Globus pallidus (tissue), 1 donor: Measurements from ENCODE around the gene AFF2.

Experiments
- DNase-seq: peaks from one replicate; pipeline ENCODE4 v3.0.0-alpha.2; 2015; ENCODE audit warnings: low spot score

AFF2 gene

DNA sequence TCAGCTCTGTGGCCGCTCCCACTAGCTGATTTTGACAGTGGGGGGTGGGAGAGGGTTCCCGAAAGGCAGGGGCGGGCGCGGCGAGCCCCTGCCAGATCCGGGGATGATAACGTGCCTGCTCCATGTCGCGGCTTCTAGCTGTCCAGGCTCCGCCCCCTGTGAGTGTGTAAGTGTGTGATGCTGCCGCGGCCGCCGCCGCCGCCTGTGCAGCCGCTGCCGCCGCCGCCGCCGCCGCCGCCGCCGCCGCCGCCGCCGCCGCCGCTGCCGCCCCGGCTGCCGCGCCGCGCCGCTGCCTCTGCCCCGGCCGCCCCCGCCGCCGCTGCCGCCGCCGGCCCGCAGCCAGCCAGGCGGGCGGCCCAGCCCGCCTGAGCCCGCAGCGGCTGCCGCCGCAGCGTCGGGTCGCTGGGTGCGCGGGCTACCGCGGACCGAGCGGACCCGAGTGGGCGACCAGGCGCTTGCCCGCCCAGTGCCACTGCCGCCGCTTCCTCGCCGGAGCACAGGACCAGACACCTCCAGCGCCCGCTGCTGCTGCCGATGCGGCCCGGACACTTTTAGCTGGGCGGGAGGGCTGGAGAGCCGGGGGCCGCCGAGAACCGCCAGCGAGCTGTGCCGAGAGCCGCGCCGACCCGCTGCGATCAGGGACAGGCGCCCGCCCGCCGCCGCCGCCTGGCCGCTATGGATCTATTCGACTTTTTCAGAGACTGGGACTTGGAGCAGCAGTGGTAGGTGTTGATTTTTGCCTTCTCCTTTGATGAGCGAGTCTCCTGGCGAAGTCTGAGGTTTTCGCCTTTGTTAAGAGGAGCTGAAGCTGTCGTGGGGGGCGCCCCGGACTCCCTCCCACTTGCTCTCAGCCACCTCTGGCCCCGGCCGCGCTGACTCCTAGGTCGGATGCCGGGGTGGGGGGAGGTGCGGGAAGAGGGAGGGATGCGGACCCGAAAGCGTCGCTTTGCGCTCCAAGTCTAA lies at the start of gene AFF2:
AFF2 (plus strand) TSS at position 195 of the 963 bp plus-strand sequence; CDS start at position 676, 481 bp downstream.
- no peak for DNase-seq

DNA sequence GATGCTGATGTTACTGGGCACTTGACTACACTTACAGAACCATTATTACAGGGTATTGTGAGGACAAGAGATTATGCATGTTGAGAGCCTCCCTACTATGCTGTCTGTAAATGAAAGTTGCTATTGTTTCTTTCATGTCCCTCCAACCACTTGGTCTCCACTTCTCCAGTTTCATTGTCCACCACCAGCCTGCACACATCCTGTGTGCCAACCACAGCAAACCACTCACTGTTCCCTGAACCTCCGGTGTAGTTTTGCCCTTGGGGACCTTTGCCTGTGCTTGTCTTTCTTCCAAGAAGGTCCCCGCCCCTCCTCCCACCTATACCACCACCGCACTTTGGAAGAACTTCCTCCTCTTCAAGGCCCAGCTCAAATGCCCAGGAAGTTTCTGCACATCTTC lies 43.1 kb upstream of the AFF2 start:
- no peak for DNase-seq

DNA sequence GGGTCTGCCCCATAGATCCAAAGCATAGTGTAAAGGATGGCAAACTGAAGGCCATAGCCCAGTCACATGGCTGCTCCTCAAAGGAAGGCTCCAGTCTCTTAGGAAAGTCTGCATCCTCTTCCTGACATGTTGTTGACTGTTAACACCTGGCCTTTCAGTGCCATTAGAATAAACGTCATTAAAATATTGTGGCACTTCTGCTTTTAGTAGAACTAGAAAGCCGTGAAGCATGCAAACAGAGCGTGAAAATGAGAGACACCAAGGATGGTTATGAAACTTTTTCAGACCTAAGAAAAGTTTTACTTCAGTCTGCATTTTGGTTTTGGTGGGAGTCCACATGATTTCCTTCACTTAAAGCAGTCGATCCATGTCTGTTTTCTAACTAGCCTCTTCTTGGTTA lies 41.1 kb upstream of the AFF2 start:
- DNase-seq: no peak

DNA sequence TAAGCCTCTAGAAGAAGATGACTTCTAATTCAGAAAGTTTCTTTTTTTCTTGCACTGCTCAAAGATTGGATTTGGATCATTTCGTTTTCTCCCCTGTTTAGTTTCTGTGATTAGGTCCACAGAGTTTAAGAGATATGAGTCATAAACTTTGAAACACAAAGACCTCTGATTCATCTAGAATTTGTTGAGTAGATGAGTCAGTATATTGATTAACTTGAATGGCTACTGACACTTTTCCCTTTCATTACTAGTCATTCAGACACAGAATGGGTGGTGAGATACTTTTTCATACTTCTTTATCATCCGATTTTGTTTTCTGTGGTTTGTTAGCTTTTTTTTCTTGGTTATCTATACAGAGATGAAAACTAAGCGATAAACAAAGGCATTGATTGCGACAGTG lies 34.1 kb upstream of the AFF2 start:
- DNase-seq: no peak

DNA sequence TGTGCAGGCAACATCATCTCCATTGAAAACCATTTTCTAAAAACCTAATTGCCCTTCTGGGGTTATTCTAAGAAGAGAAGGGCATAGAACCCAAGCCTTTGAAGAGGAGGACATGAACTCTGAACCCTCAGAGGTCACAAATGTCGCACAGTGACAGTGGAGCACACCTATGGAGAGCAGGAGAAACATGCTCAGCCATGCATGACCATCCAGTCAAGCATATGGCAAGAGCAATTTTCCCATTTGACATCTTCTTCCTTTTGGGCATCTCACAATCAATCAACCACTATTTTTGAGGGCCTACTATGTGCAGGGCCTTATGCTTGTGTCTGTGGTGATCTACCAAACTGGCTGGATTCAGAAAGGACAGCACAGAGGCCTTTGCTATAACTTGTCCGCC lies 30.1 kb upstream of the AFF2 start:
- no peak for DNase-seq

DNA sequence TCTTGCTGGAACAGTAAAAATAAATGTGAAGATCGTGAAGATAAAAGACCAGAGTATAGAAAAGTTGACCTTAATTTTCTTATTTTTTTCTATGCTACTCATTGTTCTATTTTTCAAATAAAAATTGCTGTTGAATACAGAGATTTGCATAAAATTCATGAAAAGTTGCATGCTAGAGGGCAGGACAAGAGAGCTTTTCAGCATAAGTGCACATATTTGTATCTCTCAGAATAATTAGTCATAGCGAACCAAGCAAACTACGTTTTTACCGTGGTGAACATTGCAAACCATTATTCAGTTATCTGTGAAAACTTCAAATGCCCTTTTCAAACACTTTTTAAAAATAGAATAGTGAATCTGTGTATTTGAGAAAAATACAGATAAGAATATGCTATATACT lies 26.4 kb upstream of the AFF2 start:
- no peak for DNase-seq

DNA sequence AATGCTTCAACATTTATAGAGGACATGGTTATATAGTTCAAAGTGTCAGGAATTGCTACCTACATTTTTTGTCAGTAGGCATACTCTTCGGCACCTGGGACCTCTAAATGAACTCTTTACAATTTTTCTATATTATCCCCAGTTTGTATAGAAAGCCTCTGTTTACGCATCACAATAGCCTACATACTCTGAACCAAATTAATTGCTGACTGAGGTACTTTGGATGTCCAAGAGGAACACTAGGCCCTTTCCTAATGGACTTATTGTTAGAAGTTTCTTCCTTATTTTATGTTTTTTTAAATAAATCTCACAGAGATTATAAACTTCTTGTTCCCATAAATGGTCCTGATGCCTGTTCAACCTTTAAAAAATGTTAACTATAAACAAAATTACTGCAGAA lies 8.4 kb upstream of the AFF2 start:
- no peak for DNase-seq

DNA sequence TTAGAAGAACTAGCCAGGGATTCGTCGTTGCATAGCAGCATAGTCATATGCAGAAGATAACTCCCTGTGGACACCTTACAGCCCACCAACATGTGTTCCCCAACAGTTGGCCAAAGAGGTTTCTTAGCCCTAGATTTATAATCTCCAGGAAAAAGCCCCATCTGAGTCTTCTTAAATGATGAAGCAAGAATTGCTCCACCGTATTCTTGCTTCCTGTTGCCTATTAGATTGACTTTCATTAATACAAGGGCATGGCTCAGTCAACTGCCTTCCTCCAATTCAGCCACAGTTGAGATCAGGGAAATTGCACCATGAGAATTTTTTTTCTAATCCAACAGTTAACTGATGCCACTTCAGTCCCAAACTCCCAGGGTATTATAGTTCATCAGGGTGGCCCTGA lies 5.2 kb upstream of the AFF2 start:
- DNase-seq: no peak

DNA sequence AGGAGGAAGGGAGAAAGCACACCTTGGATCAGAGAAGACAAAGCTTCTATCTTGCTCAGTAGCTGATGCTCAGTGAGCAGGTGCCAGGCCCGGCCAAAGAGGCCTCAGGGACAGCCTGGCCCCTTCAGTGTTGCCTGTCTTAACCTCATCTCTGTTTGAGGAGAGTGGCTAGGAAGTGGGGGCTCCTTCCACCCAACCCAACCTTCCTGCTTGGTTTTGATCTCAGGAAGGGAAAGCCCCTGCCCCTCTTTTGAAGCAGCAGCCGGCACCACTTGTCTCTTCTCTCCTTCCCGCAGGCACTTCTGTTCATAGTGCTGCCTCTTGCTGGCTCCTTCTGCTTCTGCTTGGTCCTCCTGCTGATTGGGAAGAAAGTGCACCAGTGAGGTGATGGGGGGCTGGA lies 2.4 kb upstream of the AFF2 start:
- DNase-seq: no peak

DNA sequence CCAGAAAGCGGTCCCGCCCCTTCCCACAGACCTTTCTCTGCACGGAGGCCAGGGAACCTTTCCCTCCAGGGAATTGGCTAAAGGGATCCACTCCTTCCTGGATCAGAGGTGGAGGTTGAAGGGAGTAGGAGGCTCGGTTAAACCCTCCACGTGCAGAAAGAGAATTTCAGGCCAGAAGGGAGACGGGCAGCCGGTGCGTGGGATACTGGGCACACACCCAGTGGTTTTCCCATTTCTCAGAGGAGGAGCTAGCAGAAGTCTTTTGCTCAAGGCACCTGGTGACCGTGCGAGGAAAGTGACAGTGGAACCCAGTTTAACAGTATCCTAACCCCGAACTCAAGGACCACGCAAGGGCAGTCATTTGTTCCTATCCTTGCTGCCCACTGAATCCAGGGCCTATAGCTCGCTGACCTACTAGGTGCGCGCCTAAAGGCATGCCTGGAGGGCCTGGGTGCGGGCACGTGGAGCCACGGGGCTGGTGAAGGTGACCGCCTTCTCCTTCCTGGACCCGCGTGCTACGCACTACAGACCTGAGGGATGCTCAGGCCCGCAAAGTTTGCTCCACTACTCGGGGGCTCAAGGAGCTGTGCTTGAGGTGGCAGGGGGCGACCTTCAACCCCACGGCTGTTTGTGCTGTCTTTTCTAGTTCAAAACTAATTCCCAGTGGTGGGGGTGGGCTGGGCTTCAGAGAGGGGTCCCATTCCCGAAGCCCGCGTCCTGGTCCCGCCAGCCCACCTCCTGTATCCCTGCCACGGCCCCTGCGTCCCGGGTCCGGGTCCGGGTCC lies 587 bp upstream of the AFF2 start:
- no peak for DNase-seq

DNA sequence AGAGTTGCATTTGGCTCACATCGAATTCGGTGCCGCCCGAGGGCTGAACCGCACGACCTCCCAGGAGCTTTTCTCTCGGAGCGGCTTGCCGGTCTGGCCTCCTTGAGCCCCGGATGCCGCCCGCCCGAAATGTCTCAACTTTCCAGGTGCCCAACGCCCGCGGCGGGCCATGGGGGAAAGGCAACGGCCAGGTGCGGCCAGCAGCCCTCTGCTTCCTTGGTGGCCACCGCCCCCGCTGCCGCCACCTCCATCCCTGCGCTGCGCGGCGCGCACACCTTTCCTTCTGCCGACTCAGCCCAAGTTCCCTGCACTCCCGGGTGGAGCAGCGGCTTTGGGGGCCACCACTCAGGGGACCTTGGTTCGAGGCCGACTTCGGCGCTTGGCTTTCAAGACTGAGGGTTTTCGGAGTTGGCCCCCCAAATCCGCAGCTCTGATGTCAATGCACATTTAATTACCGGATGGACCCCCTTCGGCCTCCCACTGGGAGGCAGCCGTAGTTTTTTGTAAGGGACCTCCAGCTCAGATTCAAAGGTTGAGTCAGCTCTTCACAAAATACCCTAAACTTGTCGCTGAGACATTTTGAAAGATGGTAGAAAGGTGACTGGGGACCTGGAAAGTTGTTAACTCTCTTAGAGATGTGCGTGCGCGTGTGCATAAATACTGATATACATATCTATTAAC lies 1.1 kb downstream of the AFF2 start:
- no peak for DNase-seq

DNA sequence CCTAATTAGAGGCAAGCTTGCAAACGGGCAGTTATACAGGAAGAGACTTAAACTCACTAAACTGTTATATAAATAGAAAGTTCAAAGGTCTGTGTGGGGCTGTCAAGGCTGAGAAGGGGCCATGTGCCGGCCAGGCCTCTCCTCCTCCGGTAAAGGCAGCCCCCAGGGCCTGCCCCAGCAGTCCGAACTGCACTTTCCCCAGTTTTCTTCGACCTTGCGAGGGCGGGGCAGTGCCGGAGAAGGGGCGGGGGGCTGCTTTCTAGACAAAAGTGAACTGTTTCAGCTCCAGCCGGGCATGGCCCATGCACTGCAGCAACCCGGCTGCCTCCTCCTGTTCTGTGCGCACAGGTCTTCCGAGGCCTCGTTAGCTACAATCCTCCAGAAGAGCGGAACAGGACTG lies 4.1 kb downstream of the AFF2 start:
- DNase-seq: no peak

DNA sequence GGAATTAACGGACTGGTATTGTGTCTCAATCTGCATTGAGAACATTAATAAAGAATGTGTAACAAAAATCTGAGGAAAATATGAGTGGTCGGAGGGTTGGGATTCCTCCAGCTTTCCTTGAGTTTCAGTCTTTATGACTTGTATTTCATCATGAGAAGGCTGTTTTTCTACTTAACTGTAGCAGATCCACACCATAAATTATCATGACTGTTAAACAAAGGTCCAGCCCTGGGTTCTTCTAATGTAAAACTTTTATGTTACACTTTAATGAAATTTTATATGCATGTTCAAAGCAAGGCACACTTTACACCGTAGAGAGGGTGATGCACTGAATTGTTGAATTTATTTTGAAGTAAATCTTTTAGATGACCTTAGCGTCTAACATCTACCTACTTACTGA lies 7.0 kb downstream of the AFF2 start:
- DNase-seq: no peak

DNA sequence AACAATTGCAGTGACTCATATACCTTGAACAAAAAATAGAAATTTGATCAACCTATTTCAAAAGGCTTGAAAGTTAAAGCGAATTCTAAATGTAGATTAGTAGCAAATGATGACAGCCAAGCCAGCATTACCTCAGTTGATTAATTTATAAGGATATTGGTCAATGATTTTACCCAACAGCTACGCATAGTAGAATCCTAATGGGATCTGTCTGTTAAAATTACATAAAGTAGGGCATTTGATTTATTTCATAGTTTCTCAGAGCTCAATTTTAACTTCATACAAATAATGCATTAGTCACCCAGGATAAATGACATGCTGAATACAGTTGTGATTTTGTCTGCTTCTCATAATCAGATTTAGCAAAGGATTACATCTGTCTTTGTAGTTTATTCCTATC lies 12.0 kb downstream of the AFF2 start:
- DNase-seq: no peak

DNA sequence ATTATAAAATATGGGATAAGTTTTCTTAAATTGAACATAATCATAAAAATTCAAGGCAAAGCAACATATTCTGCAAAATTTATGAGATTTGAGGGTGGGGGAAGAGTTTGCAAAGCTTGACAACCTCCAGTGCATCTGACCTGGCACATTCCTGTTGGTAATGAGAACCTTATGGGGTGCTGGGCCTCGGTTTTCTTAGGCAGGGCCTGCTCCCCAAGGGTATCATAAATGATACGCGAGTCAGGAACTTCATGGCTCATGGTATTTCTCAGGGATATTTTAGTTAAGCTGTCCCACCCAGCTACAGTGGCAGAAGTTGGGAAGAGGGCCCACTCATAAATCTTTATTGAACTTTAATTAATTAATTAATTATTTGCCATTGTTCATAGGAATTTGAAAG lies 13.2 kb downstream of the AFF2 start:
- DNase-seq: no peak

DNA sequence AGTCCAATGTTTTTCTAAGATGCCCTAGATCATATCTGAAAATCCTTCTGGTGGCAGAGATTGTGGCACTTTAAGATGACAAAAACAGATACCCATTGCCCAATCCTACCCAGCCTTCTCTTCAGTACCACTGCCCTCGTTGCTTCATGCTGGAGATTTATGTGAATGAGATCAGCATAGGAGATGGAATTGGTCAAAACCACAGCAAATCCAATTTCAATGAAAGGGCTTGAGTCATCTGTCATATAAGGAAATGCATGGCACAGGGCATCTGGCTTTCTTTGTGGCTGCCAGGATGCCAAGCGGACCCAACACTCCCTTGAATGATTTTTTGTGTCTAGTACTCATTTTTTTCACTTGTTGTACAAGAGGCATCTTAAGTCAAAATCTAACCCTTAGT lies 16.8 kb downstream of the AFF2 start:
- no peak for DNase-seq

DNA sequence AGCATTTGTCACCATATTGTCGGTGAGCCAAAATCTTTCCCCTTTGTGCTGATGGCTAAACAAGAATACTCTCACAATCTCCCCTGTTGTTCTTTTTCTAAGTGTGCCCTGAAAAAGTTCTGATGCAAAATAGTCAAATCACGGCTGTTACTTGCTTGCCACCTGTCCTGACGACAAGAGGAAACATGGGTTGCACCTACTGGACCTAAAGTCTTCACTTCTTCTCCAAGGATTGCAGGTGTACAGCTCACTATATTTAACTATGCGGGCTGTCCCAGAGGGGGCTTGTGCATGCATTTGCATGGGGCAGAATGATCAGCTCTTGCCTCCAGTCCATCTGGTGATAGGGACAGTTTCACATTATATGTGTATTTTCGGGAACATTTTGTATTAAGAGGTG lies 21.6 kb downstream of the AFF2 start:
- DNase-seq: no peak

DNA sequence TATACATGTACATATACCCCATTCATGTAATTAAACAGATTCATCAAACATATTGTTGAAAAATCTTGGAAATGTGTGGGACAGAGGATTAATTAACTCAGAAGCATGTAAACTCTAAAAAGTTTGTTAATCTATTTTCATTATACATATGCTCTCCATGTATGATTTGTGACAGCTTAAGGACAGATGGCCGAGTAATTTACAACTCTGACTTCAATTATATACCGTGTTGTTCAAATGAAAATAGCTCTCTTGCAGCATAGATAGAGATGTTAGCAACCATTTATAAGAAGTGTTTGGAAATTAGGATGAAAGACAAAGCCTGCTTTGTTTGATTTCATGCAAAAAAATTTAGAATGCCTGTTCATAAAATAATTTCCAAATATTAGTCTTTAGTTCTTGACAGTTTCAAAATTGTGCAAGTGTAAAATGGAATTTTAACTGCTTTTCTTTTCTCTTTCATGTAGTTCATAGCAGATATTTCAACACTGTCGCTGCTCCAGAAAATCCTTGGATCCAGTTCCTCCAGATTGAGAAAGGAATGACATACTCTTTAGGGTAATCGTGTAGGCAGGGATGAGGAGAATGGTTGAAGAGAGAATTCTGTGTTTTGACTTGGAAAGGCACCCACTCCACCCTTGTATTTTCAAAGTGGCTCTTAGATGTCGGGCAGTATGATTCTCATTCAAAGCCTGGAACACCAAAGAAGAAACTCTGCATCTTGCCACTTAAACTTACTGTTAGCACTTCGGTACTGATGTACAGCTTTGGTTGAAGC lies 23.1 kb downstream of the AFF2 start:
- DNase-seq: no peak

DNA sequence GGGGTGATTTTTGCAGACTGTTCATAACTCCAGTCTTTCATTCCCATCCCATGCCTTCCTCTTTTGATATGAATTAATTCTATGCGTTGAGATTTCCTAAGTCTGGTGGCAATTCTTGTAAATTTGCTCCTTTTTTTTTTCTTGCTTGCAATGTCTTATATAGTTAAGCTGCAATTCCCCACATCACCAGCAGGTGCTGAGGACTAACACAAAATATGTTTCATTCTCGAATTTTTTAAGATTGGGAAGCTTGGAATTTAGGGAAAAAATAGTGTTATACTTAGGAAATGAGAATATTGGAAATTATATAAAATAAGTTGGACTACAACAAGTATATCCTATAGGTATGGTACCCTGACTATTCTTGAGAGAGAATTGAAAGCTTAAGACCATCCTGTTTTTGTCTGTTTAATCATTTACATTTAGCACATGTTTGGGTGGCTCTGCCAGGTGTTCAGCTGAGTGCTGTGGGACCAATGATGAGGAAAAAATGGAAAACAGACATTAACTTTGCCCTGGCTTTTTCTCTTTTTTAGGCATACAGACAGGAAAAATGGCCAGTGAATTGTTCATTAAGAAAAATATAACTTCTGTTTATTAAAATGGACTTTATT lies 30.2 kb downstream of the AFF2 start:
- no peak for DNase-seq

DNA sequence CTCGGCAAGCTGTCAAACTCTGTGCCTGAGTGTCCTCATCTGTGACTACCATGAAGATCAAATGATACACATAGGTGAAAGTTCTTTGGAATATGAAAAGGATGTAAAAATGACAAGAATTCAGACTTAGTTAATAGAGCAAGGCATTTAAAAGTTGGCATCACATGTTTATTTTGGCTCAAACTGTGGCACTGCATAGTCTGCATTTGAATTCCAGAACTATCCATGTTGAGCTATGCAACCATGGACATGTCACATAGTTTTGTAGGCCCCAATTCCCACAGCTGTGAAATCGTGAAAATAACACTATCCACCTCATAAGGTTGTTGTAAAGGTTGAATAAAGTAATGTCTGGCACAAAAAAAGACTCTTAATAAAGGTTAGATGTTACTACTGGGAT lies 33.9 kb downstream of the AFF2 start:
- no peak for DNase-seq

DNA sequence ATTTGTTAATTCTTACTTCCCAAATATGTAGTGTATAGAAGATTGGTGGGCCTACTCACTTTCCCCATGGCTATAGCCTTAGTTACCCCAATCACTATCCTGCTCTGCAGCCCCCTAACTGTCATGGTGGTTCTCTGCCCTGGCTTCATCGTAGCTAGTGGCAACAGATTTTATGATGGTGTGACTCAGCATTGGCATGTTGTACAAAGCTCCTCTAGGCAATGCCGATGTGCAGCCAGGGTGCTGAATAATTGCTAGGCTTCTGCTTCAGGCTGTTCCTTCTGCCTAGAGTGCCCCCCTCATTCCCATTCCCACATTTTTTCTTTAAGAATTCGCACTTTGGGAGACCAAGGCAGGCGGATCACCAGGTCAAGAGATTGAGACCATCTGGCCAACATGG lies 35.2 kb downstream of the AFF2 start:
- DNase-seq: no peak

DNA sequence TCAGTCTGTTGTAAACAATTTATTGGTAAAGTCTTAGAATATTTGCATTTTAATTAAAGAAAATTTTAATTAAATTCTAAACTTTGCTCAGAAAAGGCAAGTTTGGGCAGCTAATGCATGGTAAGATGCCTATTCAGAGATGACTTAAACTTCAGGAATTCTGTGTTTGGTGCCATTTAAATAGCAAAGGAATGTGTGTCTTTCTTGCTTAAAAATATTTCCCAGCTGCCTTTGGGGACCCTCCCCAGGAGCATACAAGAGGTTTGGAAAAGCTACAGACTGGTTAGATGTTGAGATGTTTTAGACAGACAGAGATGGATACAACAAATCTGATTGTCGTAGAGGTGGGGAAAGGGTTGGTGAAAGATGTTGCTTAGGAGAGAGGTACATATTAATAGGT lies 36.5 kb downstream of the AFF2 start:
- DNase-seq: no peak
